Activated CD8-positive, alpha-beta memory T cell treated with anti-CD3 and anti-CD28 coated beads for 1 hour (primary cell): Measurements from ENCODE around the gene TSPAN14.
A peak's percentile ranks its signal among the peaks of the same experiment; 100 is the strongest.

Experiments
- DNase-seq, 2 donors: peaks; one replicate each; pipeline ENCODE4 v3.0.0-alpha.2; 2020; ENCODE audit warnings: low read depth in 1 of 2; ENCODE audit errors: extremely low read depth in 1 of 2

TSPAN14 gene

DNA sequence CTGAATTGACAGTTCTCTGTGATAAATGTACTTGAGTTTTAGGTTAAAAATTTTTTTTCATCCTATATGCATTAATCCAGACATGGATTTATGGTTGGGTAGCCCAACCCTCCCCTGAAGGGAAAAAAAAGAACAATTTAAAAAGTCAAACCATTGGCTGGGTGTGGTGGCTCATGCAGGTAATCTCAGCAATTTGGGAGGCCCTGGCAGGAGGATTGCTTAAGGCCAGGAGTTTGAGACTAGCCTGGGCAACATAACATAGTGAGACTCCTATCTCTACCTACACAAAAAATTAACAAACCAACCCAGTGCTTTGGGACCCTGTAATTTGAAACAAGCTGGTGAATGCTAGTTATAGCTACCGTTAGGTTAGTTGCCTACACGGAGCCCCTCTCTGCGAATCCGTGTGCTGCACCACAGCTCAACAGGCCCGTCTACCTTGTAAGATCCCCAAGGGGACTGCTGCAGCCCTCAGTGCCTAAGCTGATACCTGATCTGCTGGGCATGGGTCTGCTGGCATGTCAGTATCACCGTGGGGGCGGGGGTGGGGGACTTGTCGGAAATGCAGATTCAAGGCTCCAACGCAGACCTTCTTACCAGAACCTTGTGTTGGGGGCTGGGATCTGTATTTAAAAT, 32.8 kb downstream of the TSPAN14 start:
- no peak for DNase-seq

DNA sequence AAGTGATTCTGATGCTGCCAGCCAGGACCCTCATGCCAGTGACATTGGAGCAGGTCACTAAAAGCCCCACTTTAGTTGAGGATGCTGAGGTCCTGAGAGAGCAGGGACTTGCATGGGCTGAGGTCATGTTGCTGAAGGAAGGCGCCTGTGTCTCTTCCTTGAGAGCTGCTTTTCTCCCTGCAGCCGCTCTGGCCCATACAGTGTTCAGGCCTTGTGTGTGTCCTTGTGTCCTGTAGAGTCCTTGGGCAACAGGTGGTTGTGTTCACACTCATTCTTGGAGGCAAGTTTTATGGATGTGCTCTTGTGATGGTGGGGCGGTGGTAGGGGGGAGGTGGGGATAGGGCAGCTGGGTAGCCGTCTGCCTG, 33.3 kb downstream of the TSPAN14 start:
- no peak for DNase-seq

DNA sequence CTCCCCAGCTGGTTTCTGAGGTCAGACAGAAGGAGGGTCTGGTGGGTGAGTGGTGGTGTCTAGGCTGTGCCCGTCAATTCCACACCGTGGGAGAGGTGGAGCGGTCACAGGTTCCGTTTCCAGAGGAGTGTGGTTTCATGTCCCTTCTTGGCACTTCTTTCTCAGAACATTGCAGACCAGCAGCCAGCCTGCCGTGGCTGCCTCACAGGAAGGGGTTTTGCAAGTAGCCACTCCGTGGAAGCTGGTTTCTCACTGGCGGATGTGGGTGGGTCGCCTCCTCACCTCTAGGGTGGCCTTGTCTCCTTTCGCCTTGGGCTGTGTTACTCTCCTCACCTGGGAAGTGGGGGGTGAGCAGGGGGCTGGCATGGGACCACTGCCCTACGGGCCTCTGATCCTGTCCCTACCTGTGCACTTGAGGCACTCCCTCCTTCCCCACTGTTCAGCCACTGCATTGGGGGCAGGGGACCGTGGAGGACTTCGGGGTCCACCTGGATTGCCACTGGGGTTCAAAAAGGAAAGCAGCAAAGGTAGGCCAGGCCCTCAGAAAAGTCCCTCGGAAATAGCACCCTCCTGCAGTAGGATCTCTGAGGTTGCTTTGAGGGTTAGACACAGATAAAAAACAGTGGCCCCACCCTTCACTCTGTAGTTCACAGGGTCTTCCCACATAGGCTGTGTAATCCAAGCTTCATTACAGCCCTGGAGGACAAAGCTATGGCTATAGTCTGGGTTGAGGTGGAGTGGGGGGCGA, 33.9 kb downstream of the TSPAN14 start:
- peak in 1 of 2 donors; percentile 35 for DNase-seq

DNA sequence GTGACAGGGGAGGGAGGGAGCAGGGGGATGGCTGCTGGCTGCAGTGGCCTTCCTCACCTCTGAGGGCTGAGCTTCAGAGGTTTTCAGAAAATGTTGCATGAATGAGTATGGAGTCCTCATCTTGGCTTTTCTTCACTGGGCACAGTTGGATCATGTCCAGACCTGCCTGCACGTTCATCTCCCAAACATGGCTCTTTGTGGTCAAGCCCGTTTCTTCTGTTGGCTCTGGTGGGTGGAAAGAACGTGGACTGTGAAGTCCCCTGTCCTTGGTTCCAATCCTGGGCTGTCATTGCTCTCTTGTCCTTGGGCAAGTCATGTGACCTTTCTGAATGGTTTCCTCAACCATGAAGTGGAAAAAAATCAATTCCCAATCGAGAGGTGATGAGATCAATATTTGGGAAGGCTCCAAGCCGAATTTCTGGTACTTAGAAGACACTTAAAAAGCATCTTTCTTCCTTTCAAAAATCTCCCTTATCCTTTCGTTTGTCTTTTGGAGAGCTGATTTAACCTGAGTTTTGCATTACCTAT, 34.5 kb downstream of the TSPAN14 start:
- DNase-seq = no peak

DNA sequence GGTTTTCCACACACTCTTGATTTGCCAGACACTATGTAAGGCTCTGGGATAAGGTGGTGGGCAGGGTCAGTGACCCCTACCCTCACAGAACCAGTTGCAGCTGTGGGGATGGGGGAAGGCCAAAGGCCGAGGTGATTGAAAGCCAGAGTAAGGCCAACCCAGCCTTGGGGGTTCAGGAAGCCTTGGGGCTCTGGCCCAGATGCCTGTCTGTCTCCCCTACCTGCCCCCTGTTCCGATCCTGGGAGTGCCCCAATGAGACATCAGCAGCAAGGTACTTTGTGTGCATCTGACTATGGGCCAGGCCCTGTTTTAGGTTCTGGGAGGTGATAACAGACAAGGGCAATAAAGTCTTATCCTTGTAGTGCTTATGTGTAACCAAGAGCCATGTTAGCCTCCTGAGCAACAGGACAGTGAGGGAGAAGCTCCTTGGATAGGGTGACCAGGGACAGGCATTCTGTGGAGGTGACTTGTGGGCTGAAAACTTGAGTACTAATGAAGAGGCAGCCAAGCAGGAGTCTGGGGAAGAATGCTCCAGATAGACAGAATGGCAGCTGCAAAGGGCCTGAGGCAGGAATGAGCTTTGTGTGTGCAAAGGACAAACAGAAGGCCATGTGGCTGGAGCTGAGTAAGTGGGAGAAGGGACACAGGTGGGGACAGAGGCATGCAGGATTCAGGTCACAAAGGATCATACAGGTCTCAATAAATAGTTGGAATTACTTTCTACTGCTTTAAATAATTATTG, 35.4 kb downstream of the TSPAN14 start:
- no peak for DNase-seq

DNA sequence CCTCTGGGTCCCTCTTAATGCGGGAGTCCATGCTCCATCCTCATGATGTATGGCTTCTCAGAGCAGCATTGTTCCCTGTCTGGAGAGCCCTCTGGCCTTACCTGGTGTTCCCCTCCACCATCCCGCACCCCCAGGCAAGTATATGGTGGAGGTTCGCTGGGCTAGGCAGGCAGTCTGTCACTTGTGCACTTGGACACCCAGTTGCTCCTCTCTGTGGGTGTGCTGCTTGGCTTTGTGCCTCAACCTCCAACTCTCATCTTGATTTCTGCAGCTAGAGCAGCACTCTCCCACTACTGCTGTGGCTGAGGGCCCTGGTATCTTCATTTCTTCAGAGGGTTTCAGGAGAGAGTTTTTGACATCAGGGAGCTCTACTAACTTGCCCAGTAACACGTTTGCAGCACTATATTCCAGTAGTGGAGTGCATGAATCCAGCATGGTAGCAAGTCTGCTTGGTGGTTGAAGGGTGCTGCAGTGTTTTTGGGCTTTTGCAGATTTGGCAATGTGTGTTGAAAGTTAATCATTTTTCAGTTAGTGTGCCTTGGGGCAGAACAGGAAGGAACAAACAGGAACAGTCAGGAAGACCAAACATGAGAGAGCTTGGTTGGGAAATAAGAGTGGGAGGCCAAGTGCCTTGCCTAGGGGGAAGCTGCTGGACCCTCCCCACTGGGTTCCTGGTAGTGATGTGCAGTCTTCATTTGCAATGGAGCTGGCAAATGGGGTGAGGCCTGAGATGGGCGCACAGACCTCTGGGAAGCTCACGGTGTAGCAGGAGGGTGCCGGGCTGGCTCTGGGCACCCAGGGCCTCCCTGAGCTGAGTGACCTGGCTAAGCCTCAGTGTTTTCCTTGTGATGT, 37.4 kb downstream of the TSPAN14 start:
- DNase-seq = no peak

DNA sequence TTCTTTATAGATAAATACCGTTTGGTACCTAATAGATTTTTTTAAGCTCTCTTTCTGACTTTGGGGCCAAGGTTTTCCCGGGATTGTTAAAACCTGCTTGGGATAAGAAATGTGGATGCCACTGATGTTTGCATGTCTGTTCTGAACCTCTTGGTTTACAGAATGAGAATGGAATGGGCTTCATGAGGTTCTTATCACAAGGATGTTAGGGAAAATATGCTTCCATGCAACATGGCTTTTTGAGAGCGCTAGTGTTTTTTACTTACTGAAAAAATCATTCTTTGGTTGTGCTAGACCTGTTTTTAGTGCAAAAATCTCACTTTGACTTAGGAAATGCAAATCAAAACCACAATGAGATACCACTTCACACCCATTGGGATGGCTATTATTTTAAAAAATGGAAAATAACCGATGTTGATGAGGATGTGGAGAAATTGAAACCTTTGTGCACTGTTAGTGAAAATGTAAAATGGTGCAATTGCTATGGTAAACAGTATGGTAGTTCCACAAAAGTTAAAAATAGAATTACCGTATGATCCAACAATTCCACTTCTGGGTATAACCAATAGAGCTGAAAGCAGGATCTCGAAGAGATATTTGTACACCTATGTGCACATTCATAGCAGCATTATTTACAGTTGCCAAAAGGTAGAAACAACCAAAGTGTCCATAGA, 38.9 kb downstream of the TSPAN14 start:
- no peak for DNase-seq

DNA sequence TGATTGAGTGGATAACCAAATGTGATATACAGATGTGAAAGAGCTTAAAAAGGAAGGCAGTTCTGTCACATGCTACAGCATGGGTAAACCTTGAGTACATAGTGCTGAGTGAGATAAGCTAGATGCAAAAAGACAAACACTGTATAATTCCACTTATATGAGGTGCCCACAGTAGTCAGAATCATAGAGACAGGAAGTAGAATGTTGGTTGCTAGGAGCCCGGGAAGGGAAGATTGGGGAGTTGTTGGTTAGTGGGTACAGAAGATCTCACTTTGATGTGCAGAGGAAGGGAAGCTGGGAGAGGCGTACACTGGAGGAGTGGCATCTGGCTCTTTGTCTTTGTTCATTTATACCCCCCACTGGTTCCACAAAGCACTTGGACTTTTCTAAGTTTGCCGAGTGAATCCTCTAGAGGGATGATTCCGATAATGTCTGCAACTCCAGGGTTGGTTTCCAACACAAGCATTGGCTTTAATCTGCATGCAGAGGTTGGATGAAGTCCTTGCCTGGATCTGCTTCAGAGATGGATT, 39.5 kb downstream of the TSPAN14 start:
- DNase-seq = no peak

DNA sequence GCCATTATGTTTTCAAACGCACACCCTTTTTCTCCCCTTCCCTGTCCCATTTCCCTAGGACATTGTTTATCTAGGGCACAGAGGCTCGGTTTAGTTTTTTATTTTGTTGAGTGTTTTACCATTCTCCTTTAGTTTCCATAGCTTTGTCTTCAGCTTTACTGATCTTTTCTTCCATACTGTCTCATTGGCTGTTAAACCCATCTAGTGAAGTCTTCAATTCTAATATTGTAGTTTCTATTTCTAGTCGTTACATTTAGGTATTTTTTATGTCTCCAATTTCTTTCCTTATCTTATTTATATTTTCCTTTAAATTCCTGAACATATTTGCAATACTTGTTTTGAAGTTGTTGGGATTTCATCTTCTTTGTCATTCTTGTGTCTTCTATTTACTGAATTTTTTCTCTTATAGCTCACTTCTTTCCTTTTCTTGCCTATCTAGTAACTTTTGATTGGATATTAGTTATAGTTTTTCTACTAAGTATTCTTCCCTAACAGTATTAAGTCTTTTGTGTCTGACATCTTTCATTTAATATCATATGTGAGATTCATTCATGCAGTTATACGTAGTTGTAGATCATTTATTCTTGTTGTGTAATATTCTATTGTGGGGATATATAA, 42.6 kb downstream of the TSPAN14 start:
- no peak for DNase-seq

DNA sequence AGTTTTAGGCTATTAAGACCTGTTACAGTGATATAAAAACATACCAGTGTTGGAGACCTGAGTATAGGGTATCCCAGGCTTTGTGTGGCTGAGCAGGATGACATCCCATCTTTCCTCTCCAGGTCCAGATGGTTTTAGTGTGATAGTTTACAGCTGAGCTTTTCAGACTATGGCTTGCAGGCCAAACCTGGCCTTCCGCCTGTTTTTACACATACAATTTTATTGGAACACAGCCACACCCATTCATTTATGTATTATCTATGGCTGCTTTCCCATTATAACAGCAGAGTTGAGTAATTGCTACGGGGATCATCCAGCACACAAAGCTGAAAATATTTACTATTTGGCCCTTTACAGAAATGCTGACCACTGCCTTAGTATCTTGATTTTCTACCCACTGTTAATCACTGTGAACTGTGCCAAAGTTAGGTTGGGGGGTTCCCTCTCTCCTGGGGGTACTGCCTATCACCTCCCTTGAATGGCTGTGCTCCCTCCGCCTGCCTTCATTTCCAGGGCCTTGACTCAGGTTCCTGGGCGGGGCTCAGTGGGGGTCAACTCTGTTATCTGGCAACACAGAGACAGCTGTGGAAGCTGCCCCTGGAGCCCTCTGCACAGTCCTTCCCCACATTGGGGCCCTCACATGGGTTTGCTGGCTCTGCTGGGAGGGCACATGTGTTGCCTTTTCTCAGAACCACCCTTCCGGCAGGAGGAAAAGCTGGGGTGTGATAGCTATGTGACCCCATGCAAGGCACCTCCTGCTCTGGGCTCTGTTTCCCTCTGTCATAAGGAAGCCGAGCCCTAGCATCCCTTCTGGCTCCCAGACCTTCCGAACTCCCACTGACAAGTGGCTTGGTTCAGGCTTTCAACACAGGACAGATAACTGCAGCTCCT, 43.3 kb downstream of the TSPAN14 start:
- no peak for DNase-seq

DNA sequence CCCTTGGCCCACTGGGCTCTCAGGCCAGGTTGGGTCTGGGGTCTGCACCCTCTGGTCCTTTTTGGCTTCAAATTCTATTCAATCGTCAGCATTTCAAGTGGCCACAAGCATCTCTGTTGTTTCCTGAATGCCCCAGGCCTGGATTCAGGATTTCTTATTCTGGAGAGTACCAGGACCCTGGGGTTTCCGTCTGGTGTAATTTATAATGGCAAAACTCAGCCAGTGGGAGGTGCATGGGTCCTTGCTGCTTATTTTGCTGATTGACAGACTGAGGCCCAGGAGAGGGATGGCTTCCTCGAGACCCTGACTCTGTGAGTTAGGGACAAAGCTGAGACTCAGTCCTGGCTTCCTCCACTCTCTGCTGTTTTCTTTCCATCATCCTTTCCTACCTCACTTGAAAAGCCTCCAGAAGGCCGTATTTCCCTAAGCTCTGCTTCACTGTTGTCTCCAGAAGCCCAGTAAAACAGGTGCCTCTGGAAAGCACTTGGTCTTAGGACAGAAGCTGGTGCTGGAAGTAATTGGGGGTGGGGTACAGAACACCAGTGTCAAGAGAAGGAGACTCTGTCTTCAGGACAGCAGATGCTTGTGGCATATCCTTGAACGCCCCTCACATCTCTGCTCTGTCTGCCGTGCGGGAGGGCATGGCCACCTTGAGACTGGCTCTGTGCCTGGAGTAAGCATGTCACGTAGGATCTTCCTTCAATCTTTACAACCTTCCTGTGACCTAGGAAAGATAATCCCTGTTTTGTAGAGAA, 44.1 kb downstream of the TSPAN14 start:
- no peak for DNase-seq

DNA sequence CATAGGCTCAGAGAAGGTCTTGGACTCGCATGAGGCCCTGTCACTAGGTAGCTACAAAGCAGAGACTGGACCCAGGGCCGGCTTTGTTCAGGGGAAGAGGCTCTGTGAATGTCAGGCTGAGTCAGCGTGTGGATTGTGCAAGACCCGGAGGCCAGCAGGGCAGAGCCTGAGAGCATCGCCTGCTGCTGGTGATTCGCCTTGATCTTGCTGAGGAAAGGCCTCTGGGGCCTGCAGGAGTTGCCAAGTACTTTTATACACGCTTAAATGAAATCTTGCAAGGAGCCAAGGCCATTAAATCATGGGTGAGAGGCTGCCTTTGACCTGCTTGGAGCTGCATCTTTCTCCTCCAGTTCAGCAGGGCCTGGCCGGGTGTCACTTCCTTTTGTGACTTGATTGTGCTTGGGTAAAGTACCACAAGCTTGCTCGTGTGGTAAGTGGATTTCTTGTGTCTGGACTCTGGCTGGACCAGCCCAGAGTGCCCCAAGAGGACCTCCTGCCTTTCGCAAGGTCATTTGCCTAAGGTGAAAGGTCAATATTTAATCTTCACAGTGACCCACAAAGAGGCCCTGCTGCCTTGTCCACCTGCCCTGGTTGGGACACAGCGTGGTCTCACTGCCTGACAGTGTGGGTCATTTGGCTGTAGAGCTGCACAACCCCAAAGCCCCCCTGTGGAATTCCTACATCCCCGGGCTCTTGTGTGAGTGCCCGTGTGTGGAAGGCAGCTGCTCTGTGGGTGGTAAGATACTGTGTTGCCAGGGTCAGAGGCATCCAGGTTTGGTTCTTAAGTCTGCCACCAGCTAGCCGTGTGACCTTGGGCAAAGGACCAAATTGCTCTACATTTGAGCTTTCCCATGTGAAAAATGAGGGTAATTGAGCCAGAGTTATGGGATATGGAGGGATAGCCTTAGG, 45.0 kb downstream of the TSPAN14 start:
- DNase-seq = peak in 1 of 2 donors; percentile 32

DNA sequence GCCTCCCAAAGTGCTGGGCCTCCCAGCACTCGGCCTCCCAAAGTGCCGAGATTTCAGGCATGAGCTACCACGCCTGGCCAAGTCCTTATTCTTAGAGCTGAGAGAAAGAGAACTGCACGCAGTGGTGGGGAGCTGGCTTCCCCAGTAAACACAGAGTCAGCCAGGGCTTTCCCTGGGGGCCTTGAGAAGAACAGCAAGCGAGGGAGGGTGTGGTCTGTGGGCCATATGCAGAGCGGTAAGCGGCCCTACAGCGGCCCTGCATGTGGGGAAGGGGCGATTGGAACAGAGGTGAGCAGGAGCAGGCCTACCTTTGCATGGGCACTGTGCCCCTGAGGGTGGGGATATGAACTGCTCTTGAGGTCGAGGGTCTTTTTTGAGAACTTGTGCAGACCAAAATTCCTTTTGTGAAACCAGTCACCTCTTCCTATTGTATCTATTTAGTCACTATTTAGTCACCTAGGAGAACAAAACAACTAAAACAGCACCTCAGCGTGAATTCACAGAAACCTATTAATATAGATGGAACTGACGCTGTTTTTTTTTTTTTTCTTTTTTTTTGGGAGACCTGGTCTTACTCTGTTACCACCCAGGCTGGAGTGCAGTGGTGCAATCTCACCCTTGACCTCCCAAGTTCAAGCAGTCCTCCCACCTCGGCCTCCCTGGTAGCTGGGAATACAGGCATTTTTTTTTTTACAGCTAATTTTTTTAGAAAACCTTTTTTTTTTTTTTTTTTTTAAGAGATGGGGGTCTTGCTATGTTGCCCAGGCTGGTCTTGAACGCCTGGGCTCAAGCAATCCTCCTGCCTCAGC, 46.7 kb downstream of the TSPAN14 start:
- no peak for DNase-seq

DNA sequence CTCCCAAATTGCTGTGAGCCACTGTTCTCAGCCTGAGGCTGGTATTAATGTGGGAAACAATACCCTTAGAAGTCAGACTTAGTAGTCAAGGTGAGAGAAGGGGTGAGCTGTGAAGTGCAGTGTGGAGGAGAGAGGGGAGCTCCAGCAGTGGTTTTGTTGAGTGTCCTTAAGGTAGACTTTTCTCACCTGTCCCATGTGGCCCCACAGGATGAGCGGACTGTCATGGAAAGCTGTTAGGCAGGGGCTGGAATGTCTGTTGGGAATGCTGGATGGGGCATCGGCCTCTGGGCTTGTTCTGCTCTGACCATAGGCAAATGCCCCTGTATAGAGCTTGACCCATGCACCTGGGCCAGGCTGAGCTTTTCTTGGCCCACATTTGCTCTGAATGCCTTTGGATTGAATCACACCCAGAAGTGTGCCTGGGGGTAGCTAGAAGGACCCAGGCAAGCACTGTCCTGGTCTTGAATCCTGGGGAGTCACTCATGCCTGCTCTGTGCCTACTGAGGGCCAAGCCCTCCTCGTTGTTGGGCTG, 47.3 kb downstream of the TSPAN14 start:
- DNase-seq = no peak

DNA sequence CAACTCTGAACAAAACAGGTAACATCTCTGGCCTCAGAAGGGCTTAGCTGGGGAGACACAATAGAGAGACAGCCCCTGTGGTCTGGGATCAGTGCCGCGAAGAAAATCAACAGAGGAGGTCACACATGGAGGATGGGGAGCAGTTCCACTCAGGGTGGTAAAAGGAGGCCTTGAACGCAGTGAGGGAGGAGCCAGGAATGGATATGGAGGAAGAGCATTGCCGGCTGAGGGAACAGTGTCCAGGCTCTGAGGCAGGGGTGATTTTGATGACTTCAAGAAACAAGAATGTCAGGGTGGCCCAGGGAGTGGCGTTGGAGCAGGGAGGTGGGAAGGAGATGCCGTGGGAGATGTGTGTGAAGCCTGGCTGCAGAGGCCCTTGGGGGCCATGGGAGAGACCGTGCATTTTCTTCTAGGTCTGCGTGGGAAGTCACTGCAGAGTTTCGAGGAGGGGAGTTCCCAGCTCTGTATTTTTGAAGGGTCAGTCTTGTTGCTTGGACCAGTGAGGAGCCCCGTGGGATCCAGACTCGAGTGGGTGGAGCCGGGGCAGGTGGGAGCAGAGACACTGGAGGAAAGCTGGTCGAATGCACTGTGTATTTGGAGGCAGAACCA, 47.9 kb downstream of the TSPAN14 start:
- no peak for DNase-seq
